HG03097 (cell line): Measurements from ENCODE around the gene KRTAP10-5.
"Not testable (repeated sequence)": the region's sequence is repeated elsewhere in the genome, so short reads cannot be mapped to it uniquely, and the experiment has no call there.

ENCODE experiments used
- ATAC-seq: cut with Tn5 transposase; IDR thresholded peaks from one replicate; pipeline ENCODE4 v1.9.1; 2021; ENCODE audit not compliant: unreplicated experiment, low FRiP score

Gene KRTAP10-5

DNA sequence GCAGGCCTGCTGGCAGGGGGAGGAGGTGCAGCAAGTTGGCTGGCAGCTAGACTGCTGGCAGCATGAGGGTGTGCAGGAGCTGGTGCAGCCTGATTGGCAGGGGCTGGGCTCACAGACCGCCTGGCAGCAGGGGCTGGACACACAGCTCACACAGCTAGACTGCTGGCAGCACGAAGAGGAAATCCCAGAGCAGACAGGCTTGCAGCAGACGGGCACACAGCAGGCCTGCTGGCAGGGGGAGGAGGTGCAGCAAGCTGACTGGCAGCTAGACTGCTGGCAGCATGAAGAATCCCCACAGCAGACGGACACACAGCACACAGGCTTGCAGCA lies 11.4 kb upstream of the KRTAP10-5 start:
- ATAC-seq = not testable (repeated sequence)

DNA sequence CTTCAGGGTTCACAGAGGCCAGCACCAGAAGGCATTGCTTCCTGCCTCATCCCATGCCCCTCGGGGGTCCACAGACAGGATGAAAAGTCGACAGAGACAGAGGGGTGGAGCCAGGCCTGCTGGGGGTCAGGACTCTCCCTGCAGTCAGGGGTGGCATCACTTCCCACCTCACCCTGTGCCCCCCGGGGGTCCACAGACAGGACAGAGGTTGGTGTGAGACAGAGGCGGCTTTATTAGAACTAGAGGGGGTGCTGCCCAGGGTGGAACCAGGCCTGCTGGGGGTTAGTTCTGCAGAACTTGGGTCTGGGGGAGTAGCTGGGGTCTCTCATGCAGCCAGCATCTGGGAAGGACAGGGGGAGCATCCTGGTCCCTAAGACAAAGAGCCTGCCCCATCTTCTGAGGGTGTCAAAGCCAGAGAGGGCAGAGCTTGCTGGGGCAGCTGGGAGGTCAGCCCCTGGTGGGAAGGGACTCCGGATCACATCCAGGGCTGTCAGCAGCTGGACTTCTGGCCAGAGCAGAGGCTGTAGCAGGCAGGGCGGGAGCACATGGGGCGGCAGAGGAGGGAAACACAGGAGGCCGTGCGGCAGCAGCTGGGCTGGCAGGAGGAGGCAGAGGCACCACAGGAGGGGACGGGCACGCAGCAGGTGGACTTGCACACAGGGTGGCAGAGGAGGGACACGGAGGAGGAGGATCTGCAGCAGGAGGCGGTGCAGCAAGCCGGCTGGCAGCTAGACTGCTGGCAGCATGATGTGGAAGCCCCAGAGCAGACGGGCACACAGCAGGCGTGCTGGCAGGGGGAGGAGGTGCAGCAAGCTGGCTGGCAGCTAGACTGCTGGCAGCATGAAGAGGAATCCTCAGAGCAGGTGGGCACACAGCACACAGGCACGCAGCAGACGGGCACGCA lies 10.7 kb upstream of the KRTAP10-5 start:
- not testable (repeated sequence) for ATAC-seq

DNA sequence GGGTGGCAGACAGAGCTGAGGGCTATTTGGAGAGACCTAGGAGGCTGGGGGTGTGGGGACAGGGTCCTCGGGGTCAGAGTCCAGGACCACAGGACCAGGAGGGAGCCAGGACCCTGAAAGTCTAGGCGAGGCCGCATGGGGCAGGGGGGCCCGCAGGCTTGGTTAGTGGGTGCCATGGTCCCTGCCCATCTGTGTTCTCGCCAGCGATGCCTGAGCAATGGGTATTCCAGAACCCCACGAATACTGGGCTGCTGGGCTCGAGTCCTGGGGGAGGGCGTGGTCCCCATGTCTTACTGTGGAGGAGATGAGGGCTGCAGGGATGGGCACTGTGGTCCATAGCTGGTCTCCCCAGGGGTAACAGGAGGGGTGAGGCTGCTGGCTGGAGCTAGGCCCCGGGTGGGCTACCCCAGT lies 9.9 kb upstream of the KRTAP10-5 start:
- no peak for ATAC-seq

DNA sequence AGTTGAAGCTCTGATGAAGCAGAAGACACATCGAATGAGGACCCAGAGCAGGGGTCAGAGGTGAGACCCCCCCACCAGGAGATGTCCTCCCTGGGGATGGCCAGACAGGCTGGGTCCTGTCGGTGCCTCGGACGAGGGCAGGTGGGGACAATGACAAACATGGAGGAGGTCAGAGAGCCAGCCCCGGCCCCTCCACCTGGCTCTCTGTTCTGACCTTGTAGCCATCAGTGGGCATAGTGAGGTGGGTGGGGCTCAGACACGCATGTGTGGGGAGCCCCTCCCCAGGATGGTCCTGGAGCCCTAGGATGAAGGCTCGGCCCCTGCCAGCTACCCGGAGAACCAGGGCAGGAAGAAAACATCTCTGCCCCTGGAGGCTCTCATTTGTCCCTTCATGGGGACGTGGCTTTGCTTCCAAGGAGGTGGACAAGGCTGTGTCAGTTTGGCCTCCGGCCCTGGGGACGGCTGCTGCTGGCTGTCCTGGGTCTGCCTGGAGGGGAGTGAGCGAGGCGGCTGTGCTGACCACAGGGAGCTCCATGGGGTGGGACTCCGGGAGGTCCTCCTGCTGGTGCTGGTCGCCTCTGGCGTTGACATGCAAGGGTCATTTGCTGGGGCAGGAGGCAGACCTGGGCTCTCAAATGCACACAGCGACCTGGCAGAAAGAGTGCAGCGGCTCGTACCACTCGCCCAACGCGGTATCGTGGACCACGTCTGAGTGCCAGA lies 9.3 kb upstream of the KRTAP10-5 start:
- ATAC-seq = no peak

DNA sequence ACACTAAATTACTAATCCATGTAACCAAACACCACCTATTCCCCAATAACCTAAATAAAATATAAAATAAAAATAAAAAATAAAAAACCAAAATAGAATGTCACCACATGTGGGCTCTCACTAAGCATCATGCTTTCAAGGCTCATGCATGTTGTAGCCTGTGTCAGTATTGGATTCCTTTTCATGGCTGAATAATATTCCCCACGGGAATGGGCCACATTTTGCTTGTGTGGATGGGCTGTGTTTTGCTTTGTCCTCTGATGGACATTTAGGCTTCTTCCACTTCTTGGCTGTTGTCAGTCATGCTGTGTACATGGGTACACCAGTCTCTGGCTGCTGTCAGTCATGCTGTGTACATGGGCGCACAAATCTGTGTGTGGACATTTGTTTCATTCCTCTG lies 8.7 kb upstream of the KRTAP10-5 start:
- no peak for ATAC-seq

DNA sequence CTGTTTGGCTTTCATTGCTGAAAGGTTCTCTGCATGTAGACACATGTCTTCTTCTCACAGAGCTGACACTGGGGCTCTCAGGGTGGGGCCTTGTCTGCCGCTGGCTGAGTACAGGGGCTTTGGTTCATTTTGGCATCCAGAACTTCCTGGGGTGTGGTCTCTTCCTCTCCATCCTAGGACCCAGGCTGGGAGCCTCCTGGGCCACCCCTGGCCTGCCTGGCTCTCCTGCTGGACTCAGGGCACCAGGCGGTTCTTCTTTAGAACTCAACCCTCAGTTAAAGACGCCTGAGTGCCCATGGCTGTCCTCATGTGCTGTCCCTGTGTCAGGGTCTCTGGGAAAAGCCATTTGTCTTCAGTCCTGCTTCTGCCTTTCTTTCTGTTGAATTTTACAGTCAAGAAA lies 5.5 kb upstream of the KRTAP10-5 start:
- ATAC-seq = no peak

DNA sequence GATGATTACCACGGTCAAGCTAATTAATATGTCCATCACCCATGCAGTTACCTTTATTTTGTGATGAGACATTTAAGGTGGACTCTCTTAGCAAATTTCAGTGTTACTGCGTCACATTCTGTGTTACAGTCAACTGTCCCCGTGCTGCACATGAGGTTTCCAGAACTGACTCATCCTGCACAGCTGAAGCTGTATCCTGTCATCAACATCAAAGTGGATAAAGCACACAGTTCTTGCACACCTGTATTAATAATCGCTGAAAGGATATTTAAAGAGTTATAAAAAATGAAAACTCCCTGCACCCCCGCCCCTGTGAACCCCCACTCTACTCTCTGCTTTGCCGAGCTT lies 3.4 kb upstream of the KRTAP10-5 start:
- no peak for ATAC-seq

DNA sequence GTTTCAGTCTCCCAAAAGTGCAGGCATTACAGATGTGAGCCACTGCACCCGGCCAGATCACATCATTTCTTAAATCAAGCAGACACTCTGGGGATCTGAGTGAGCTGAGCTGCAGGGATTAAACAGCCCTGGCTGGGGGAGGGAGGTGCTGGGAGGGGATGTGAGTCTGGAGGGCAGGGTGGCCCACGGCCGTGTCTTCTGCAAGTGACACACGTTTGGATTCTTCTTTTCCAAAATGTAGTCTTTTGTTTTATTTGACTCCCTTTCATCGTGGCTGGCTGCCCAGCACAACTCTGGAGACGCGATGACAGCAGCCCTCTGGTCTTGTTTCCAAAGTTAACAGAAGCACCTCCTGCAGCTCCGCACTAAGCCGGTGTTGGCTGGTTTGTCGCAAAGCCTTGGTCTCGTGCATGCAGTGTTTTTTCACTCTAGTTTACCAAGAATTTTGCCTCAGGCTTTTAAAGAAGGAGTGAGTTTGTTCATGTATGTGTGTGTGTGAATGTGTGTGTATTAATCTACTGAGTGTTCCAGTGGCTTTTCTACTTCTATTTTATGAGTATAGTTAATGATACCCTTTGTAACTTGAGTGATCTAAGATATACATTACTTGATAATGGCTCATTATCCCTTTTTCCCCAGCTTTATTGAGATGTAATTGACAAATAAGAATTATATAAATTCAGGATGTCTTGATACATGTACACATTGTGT lies 2.8 kb upstream of the KRTAP10-5 start:
- no peak for ATAC-seq

DNA sequence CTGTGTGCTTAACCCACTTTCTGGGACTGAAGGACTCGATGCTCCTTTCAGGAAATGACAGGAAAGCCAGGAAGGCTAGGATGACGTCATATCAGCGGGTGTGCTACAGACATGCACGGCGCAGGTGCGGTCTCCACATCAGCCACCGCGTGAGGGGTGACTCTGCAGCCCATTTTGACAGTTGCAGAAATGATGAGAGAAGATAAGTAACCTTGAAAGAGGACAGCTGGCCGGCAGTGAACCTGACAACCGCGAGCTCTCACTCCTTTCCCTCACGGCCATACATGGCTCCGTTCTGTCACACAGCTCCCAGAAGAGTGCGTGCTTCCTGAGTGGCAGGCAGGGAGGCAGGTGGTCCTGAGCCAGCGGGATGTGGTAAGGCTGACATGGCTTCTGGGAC lies 1.7 kb upstream of the KRTAP10-5 start:
- ATAC-seq = no peak

DNA sequence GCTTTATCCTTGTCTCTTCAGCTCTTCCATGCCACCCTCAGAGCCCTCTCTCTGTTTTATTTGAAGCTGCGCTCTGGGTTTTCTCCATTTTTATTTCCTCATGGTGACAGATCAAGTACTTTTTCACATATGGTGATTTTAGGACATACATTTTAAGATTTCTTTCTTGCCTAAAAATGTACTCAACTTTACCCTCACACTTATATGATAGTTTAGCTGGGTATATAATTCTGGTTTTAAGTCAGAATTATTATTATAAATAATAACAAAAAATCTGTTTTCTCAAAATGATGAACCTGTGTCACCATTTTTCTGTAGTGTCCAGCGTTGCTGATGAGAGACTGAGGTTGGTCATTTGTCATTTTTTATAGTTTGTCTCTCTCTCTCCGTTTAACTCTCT lies 754 bp upstream of the KRTAP10-5 start:
- no peak for ATAC-seq

DNA sequence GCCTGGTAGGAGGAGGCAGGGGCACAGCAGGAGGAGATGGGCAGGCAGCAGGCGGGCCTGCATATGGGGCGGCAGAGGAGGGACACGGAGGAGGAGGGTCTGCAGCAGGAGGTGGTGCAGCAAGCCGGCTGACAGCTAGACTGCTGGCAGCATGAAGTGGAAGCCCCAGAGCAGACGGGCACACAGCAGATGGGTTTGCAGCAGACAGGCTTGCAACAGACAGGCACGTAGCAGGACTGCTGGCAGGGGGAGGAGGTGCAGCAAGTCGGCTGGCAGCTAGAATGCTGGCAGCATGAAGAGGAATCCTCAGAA lies 615 bp downstream of the KRTAP10-5 start:
- no peak for ATAC-seq

DNA sequence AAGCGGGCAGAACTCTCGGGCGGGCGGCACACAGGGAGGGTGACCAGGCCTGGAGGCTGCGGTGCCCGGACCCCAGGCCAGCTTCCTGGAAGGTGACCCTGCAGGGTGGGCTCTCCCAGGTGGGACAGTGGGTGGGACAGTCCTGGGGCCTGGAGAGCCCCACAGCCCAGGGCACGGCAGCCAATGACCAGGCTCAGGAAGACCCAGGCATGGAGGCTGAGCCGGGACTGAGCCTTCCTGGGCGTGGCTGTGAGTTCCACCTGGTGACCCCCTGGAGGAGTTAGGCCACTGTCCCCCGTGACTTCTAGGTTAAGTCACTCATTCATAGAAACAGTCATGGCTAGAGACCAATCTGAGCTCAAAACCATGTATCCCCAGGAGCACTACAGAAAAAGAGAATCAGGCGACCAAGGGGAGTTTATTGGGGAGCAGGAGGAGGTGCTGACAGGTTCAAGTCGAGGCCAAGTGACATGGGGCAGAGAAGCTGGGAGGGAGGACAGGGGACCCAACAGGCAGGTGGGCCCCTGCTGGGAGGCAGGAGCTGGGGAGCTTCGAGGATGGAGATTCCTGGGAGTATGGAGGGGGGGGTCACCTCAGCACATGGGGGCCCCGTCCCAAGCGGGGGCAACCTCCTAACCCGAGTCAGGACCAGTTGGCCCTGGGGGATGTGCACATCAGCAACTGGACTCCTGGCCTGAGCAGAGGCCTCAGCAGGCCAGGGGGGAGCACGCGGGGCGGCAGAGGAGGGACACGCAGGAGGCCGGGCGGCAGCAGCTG lies 1.2 kb downstream of the KRTAP10-5 start:
- no peak for ATAC-seq

DNA sequence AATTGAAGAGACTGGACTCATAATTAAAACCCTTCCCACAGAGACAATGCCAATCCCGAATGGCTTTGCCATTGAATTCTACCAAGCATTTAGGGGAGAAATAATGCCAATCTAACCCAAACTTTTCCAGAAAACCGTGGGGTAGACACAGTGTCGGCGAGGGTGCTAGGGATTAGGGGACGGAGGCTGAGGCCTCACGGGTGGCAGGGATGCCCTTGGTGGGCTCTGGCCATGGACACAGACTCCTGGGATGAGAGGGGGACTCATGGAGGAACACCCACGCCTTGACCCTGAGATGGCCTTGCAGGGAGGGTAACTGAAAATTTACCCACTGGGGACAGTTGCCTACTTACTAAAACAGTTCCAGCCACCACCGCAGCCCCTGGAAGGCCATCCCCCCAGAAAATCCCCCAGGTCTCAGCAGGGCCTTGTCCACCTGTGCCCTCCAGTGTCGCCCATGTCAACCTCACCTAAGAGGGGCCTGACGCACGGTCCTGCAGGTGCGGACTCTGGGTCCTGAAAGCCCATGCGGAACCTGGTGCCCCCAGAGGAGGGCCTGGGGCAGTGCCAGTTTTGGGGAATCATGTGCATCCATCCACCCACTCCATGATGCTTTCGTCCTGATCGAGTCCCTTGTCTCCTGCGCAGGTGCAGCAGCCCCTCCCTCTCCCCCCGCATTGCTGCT lies 1.9 kb downstream of the KRTAP10-5 start:
- no peak for ATAC-seq

DNA sequence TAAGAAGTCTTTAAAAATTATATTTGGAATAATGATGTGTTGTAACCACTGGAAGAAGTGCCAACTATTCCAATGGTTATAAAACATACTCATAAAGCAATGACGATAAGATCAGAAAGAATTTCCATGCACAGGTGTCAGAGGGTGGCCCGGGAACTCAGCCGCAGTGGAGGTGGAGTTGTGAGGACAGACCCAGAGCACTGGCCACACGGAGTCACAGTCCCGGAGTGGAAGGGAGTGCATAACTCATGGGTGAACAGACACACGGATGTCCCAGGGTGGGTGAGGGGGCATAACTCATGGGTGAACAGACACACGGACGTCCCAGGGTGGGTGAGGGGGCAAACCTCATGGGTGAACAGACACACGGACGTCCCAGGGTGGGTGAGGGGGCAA lies 4.4 kb downstream of the KRTAP10-5 start:
- no peak for ATAC-seq

DNA sequence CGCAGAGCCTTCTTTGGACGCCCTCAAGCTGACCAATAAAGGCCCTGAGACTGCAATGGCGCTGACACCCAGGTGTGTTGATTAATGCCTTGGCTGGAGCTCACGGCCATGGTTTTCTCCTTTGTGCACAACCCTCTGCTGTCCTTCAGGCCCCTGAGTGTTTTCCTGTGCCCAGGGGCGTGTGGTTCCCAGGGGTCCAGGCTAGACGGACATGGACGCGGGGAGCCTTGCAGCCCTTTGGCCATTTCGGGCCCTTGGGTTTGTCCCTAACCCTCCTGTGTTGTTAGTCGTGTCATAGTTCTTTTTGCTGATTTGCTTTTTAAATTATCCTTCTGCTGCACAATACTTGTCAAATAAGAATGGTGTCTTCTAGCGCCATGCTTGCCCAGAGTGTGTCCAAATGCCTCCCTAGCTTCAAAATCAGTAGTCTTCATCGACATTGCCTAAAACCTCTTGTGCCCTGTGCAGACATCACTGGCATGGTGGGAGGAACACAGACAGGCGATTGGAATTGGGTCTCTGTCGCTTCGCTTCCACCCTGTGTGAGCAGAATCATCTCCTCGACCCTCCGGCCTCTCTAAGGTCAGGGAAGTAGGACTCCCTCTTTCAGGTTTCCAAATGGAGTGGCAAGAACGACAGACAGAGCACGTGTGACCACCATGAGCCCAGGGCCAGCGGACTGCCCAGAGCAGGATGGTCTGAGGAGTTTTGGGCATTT lies 4.9 kb downstream of the KRTAP10-5 start:
- ATAC-seq = no peak

DNA sequence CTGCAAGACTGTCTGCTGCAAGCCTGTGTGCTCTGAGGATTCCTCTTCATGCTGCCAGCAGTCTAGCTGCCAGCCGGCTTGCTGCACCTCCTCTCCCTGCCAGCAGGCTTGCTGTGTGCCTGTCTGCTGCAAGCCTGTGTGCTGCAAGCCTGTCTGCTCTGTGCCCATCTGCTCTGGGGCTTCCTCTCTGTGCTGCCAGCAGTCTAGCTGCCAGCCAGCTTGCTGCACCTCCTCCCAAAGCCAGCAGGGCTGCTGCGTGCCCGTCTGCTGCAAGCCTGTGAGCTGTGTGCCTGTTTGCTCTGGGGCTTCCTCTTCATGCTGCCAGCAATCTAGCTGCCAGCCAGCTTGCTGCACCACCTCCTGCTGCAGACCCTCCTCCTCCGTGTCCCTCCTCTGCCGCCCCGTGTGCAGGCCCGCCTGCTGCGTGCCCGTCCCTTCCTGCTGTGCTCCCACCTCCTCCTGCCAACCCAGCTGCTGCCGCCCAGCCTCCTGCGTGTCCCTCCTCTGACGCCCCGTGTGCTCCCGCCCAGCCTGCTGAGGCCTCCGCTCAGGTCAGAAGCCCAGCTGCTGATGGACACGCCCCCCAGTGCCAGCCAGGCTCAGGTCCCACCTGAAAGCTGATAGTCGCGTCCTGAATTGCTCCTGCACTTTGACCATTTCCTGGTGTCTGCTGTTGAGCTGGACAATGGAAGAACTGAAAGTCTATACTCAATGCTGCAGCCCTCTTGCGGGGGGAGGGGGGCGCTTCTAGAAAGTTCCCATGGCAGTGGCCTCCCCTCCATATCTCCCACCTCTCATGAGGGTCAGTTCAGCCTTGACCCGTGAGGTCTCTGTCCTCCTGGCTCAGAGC lies 5.7 kb downstream of the KRTAP10-5 start:
- no peak for ATAC-seq

DNA sequence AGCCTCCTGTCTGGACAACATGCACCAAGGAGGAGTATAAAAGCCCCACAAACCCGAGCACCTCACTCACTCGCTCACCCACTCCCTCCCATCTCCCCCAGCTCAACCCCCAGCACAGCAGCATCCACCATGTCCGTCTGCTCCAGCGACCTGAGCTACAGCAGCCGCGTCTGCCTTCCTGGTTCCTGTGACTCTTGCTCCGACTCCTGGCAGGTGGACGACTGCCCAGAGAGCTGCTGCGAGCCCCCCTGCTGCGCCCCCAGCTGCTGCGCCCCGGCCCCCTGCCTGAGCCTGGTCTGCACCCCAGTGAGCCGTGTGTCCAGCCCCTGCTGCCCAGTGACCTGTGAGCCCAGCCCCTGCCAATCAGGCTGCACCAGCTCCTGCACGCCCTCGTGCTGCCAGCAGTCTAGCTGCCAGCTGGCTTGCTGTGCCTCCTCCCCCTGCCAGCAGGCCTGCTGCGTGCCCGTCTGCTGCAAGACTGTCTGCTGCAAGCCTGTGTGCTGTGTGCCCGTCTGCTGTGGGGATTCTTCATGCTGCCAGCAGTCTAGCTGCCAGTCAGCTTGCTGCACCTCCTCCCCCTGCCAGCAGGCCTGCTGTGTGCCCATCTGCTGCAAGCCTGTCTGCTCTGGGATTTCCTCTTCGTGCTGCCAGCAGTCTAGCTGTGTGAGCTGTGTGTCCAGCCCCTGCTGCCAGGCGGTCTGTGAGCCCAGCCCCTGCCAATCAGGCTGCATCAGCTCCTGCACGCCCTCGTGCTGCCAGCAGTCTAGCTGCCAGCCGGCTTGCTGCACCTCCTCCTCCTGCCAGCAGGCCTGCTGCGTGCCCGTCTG lies 6.6 kb downstream of the KRTAP10-5 start, which contains the start of gene KRTAP10-4:
KRTAP10-4 (plus strand) TSS at position 100 of the 827 bp plus-strand sequence; CDS start at position 130, 30 bp downstream.
- ATAC-seq = not testable (repeated sequence)
